ENCODE data around the gene COL10A1.

DNA sequence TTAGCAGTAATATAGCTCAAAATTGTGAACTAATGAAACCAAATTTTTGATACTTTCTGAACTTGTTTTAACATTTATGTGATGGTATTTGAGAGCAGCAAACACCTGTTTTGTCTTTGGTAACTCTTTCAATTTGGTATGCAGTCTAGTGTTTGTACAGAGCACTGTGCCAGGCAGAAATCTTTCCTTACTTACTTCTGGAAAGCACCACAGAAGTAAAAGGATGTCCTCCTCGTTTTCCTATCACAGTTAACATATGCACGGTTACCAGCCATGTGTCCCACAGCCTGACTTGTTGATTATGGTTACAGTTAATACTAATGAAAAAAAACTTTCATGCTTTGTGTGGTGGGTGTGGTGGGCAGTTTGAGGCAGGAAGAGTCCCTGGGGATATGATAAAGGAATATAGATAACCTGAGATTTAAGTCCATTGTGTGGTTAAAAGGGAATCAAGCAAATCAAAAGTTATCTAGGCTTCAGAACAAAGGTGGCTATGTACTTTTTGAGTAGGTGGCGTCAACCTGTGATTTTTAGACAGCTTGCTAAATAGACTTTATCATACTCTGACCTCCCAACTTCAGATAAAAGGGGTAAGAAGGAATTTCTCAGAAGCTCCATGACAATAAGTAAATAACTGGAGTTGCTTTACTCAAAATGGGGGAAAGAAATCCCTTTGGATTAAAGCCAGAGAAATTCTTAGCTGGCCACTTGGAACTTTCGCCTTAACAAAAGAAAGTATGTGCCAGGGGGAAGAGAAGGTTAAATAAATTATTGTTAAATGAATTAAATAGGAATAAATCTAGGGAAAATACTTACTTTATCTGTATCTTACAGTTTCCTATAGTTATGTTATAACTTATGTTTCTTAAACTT, 20.1 kb upstream of the COL10A1 start:
- TF ChIP-seq POLR2A (IDR thresholded peaks at IDR 0.05; ENCODE audit: low read length) (no peak), GATA1 (IDR thresholded peaks at IDR 0.05; ENCODE audit: low read depth, low read length) (no peak)
